Measurements from ENCODE around the gene DPM3.
"Not testable (repeated sequence)": the region's sequence is repeated elsewhere in the genome, so short reads cannot be mapped to it uniquely, and the experiment has no call there.

Gene DPM3

GRCh38 chr1:155174324-155175280, 34.3 kb upstream of the DPM3 start:
- DNase-seq = peak; percentile 97

- DNase-seq = peak; percentile 94
Measured at GRCh38 chr1:155173478-155174323, 33.4 kb upstream of the DPM3 start, which contains the start of gene TRIM46. Gene TRIM46 (plus strand): TSS chr1:155173849. CDS start chr1:155173967, 118 bp downstream.

GRCh38 chr1:155172732-155173477, 32.6 kb upstream of the DPM3 start, which contains the start of gene KRTCAP2:
Gene KRTCAP2 (minus strand): TSS chr1:155173304. CDS start chr1:155173224, 80 bp downstream.
- DNase-seq = peak; percentile 98

DNA sequence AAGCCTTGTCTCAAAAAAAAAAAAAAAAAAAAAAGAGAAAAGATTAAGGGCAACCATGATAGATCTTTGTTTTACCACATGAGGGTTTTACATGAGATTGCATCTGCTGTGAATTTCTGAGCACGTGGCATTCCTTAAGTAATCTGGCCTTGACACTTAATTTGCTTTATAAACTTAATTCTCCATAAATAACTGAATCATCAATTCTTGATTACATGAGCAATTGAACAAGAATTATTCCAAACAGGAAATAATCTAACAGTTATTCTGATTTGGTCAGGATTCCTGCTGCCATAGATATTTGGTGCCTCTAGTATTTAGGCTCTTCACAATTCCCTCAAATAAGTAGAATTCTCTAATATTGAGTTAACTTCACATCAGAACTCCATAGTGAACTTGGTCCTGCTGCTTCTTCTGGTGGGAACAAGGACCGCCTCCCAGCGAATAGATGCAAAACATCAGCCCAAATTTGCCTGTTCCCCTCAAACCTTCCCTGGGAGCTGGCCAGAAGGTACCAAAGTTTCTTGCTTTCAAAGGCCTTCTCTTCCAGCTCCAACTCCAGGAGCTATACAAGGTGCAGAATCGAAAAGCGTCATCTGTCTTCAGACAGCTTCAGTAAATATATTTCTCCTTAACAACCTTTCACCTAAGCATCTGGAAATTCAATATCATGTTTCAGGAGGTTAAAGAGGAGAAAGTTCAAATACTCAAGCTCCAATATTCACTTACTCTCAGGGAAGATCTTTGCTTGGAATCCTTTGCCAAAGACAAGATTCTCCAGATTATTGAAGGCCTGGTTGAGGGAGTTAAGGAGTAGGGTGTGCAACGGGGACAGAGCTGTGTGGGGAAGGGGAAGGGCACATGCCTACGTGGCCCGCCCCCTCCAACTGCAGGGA, 31.8 kb upstream of the DPM3 start:
- no peak for DNase-seq

GRCh38 chr1:155170806-155171205, 30.5 kb upstream of the DPM3 start:
- no peak for DNase-seq

GRCh38 chr1:155170101-155170785, 29.9 kb upstream of the DPM3 start:
- no peak for DNase-seq

DNA sequence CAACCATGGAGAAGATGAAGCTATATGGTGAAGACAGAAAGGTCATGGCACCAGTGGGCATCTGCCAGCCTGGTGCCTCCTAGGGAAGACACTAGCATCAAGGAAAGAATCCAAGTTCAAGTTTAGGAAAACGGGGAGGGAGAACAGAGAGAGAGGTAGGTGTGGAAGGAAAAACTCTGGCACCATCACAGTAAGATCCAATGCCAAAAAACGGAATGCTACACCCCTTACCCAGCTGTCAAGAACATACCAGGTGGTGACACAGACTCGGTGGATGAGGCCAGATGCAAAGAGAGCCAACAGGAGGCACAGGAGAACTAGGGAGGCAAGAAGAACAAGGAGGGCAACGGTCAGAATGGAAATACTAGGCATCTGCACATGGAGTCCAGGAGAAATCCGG, 29.2 kb upstream of the DPM3 start:
- no peak for DNase-seq

GRCh38 chr1:155168456-155169210, 28.3 kb upstream of the DPM3 start:
- peak; percentile 62 for DNase-seq

DNA sequence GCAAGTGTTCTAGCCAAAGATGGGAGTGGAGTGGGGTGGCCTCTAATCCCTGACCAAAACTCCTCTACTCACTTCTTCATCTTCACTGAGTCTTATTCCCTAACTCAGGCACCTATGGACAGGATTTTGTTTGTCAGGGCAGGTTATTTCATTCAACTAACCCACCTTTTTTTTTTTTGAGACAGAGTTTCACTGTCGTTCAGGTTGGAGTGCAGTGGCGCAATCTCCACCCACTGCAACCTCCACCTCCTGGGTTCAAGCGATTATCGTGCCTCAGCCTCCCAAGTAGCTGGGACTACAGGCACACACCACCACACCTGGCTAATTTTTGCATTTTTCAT, 27.7 kb upstream of the DPM3 start:
- DNase-seq = not testable (repeated sequence)

GRCh38 chr1:155167166-155168104, 27.1 kb upstream of the DPM3 start:
- DNase-seq = peak; percentile 99

DNA sequence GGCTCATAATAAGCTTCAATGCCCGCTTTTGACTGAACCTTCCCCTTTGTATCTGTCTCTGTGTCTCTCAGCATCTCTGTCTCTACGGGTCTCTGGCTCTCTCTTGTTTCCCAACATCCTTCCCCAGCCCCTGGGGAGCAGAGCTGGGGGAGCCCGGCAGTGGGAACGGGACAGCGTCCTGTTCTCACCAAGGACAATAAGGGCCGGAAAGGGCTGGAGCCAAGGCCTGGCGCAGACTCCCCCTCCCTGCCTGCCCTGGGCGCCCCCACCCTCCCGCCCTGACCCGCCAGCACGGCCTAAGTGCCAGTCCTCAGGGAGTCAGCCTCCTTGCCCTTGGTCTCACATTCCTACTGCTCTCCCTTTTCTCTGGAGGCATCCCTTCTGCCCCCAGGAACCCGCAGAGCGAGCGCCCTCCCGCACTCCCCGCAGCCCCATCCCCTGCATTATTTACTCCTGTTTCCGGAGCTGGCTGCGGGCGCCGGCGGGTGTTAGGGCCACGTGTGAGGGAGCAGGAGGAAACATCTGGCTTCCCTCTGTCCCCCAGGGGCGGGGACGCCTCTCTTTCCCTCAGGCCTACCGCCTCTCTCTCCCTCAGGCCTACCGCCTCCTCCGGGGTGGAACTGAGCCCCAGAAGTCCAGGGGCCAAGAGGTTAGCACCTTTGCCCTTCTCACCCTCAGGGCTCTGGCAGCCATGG, 26.3 kb upstream of the DPM3 start:
- DNase-seq = peak; percentile 97

DNA sequence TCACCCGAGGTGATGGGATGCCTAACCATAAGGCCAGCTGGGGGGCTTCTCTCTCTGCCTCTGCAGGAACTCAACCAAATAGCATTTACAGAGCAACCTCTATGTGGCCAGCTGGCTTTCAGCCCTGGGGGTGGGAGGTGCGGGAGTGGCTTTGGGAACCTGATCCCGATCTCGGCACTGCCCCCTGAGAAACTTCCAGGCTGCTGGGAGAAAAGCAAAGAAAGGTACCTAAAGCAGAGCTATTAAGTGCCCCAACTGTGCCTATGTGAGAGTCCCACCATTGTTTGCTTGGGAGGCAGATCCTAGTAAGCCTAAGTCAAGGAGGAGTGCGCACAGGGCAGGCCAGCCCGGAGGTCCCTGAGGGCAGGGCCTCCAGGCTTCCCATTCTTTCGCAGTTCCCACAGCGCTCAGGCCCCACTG, 25.7 kb upstream of the DPM3 start:
- DNase-seq = peak; percentile 49

- DNase-seq = not testable (repeated sequence)
Measured at GRCh38 chr1:155164625-155165024, 24.3 kb upstream of the DPM3 start.

DNA sequence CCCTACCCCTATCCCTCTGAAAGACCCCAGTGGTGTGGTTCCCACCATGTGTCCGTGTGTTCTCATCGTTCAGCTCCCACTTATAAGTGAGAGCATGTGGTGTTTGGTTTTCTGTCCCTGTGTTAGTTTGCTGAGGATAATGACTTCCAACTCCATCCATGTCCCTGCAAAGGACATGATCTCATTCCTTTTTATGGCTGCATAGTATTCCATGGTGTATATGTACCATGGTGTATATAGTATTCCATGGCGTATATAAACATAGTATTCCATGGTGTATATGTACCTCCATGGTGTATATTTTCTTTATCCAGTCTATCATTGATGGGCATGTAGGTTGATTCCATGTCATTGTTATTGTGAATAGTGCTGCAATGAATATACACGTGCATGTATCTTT, 23.5 kb upstream of the DPM3 start:
- DNase-seq = not testable (repeated sequence)

DNA sequence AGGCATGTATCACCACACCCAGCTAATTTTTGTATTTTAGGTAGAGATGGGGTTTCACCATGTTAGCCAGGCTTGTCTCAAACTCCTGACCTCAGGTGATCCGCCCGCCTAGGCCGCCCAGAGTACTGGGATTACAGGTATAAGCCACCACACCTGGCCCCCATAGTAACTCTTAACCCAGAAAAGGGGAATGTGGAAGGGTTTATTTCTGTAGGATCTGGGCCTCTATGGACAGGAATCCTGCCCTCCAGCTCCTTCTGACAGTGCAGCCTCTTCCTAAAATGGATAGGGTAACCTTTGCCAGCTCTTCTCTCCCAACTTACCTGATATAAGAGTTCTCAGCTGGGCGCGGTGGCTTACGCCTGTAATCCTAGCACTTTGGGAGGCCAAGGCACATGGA, 22.3 kb upstream of the DPM3 start:
- not testable (repeated sequence) for DNase-seq

DNA sequence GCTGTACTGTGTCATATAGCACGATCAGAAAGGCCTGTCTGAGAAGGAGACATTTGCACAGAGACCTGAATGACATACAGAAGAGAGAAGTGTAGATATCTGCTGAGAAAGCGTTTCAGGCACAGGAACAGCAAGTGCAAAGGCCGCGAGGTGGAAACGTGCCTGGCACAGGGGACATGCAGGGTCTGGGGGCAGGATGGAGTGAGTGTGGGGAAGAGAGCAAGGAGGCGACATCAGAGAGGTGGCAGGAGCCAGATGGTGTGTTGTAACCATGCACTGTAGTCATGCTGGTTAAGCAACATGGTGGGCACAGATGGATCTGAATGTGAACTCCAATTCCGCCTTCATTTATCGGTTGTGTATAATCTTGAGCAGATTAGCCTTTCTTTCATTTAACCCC, 19.8 kb upstream of the DPM3 start:
- no peak for DNase-seq

DNA sequence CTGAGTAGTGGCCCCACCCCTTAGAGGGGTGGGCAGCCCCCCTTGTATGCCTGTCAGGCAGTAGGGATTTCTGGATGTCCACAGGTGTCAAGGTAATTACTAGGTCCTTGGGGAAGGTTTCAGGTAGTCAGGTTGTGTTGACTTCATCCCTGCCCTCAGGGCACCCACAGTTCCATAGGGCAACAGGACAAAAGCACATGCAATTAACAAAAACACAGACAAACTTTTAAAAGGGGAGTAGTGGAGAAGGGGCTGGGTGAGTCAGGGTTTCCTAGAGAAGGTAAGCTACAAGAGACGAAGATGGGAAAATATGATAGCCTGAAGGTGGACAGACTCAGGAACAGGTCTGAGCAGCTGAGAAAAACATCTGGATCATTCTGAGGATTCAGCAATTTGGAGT, 18.7 kb upstream of the DPM3 start:
- DNase-seq = peak; percentile 90

GRCh38 chr1:155155996-155156643, 15.8 kb upstream of the DPM3 start:
- DNase-seq = not testable (repeated sequence)
